ENCODE measurements around the gene RETN. TPM values are rescaled to one million over a fixed set of nuclear protein-coding genes. Genes with fewer than 3 reads are reported as not detected.

Gene RETN
- total RNA-seq, 4 donors from 2014 or later, result not detected

DNA sequence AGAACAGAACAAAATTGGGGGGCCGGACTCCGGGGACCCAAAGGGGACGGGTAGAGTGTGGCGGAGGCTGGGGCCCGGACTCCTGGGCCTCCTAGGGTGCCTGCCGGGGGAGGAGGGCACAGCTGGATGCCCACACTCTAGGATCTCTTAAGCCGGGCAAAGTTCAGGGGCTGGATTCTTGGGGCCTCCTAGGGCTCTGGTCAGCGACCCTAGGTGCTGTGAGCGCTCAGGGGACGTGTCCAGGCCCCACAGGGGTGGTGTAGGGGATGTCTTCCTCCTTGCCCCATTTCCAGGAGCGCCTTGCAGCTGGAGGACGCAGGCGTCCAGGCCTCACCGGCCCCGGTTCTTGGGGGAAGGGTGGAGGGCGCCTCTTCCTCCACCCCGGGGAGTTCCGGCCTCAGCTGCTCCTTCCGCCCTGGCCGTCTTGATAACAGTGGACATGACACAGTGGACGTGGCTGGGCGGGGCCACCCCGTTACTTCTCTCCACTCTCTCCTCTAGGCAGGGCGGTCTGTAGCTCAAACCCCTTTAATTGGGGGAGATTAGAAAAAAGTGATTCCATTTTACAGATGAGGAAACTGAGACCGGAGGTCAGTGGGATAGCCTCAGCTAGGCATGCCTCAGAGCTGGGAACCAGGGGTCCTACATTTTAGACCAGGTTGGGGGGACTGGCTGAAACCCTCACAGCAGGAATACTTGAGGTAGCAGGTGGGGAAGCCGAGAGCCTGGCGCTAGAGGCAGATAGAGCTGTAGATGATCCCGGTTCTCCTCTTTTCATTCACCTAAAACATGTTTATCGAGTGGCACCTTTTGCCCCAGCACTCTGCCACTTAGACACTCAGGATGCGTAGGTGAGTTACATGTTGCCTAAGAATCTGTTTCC is 31.2 kb upstream of the RETN start:
- H3K27me3 ChIP-seq, result peaks cover 10 to 20% of the 10 kb centered on the region in 2 donors
- intact Hi-C loops (cut with DNase I; ENCODE audit: low total_unique reads), result no loop called here

DNA sequence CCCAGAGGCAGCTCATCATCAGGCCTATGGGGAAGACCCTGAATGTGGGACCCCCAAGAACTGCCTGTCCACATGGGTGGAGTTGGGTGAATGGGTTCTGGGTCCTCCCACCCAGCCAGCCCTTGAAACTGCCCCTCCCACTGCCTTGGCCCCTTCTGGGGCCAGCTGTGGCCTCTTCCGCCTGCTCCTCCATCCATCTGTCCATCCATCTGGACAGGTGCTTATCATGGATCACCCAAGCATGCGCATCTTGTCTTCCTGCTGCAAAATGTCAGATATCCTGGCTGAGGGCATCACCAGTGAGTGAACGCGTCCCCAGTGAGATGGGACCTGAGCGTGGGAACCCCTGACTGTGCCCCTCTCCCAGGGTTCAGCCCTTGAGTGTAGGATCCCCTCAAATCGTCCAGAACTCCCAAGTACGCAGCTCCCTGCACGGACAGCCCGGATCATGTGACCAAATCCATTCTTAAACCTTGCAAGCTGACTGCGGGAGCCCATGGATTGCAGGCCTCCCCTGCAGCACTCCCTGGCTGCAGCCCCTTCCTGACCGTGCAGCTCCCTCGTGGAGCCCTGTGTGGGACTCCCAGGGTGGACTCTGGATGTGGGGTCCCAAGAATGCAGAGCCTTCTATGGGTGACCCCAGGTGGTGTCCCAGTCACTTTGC is 29.9 kb upstream of the RETN start:
- H3K4me1 ChIP-seq, result no peaks in the 10 kb centered on the region
- H3K27me3 ChIP-seq, result peaks cover 10 to 20% of the 10 kb centered on the region in 2 donors
- TF ChIP-seq, protein P1, sequence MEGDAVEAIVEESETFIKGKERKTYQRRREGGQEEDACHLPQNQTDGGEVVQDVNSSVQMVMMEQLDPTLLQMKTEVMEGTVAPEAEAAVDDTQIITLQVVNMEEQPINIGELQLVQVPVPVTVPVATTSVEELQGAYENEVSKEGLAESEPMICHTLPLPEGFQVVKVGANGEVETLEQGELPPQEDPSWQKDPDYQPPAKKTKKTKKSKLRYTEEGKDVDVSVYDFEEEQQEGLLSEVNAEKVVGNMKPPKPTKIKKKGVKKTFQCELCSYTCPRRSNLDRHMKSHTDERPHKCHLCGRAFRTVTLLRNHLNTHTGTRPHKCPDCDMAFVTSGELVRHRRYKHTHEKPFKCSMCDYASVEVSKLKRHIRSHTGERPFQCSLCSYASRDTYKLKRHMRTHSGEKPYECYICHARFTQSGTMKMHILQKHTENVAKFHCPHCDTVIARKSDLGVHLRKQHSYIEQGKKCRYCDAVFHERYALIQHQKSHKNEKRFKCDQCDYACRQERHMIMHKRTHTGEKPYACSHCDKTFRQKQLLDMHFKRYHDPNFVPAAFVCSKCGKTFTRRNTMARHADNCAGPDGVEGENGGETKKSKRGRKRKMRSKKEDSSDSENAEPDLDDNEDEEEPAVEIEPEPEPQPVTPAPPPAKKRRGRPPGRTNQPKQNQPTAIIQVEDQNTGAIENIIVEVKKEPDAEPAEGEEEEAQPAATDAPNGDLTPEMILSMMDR (IDR thresholded peaks at IDR 0.05), result no peak
- TF ChIP-seq POLR2A (IDR thresholded peaks at IDR 0.05), result no peak
- H3K4me3 ChIP-seq, result no peak overlapping the region
- H3K36me3 ChIP-seq, result no peaks in the 10 kb centered on the region
- no peak overlapping the region for H3K27ac ChIP-seq
- DNase-seq, result no peak
- no peaks in the 10 kb centered on the region for H3K9me3 ChIP-seq
- intact Hi-C loops (cut with DNase I; ENCODE audit: low total_unique reads), result no loop called here

More for the DNA sequence above, 31.2 kb upstream of the RETN start:
- H3K4me1 ChIP-seq, result no peaks in the 10 kb centered on the region
- H3K27ac ChIP-seq, result no peak overlapping the region
- H3K36me3 ChIP-seq, result no peaks in the 10 kb centered on the region
- no peaks in the 10 kb centered on the region for H3K9me3 ChIP-seq
- DNase-seq, result no peak
- peak overlapping the region in 1 of 2 donors; percentile 31 for H3K4me3 ChIP-seq
- TF ChIP-seq, protein P1 (IDR thresholded peaks at IDR 0.05), result no peak
- TF ChIP-seq POLR2A (IDR thresholded peaks at IDR 0.05), result no peak

DNA sequence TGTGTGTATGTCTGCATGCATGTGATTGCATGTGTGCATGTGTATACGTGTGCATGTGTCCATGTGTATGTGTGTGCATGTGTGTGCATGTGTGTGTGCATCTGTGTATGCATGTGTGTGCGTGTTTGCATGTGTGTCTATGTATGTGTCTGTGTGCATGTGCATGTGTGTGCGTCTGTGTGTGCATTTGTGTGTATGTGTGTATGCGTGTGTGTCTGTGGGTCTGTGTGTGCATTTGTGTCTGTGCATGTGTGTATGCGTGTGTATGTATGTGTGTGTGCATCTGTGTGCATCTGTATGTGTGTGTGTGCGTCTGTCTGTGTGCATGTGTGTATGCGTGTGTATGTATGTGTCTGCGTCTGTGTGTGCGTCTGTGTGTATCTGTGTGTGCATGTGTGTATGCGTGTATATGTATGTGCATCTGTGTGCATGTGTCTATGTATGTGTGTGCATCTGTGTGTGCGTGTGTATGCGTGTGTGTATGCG is 28.9 kb upstream of the RETN start:
- Histone ChIP-seq H3K36me3 (no peaks in the 10 kb centered on the region), H3K27me3 (peaks cover 10 to 20% of the 10 kb centered on the region in 2 donors), H3K9me3 (no peaks in the 10 kb centered on the region), H3K4me1 (no peaks in the 10 kb centered on the region), H3K4me3 (no peak overlapping the region), H3K27ac (no peak overlapping the region)
- intact Hi-C loops (cut with DNase I; ENCODE audit: low total_unique reads), result no loop called here
- no peak for TF ChIP-seq POLR2A (IDR thresholded peaks at IDR 0.05)
- TF ChIP-seq, protein P1 (IDR thresholded peaks at IDR 0.05), result no peak
- DNase-seq, result no peak

- no peak for DNase-seq
- Histone ChIP-seq H3K4me3 (no peak overlapping the region), H3K36me3 (no peaks in the 10 kb centered on the region), H3K27ac (no peak overlapping the region), H3K9me3 (no peaks in the 10 kb centered on the region), H3K4me1 (no peaks in the 10 kb centered on the region), H3K27me3 (peaks cover 10 to 20% of the 10 kb centered on the region in 2 donors)
- TF ChIP-seq POLR2A (IDR thresholded peaks at IDR 0.05), result no peak
- TF ChIP-seq, protein P1 (IDR thresholded peaks at IDR 0.05), result no peak
- intact Hi-C loops (cut with DNase I; ENCODE audit: low total_unique reads), result no loop called here
These were observed 28.0 kb upstream of the RETN start for GRCh38 chr19:7640803-7641202.
